Measurements from ENCODE around the gene IFNL3.
A peak's percentile ranks its signal among the peaks of the same experiment; 100 is the strongest.
"Not testable (repeated sequence)": the region's sequence is repeated elsewhere in the genome, so short reads cannot be mapped to it uniquely, and the experiment has no call there.

Gene IFNL3

GRCh38 chr19:39218230-39219007, 26.4 kb downstream of the IFNL3 start:
- H3K27ac ChIP-seq: no peak overlapping the region
- TF ChIP-seq CTCF (IDR thresholded peaks at IDR 0.05): no peak
- no peak for TF ChIP-seq ZFX (IDR thresholded peaks at IDR 0.05; ENCODE audit: borderline replicate concordance)

- H3K27ac ChIP-seq: no peak overlapping the region
- TF ChIP-seq ZFX (IDR thresholded peaks at IDR 0.05; ENCODE audit: borderline replicate concordance) (no peak), CTCF (IDR thresholded peaks at IDR 0.05) (no peak)
Measured at GRCh38 chr19:39217094-39217493, 27.7 kb downstream of the IFNL3 start.

- not testable (repeated sequence) for H3K27ac ChIP-seq
Measured at GRCh38 chr19:39215323-39215722, 29.5 kb downstream of the IFNL3 start.

- no peak overlapping the region for H3K27ac ChIP-seq
- peak; percentile 37 for TF ChIP-seq CTCF (IDR thresholded peaks at IDR 0.05)
- TF ChIP-seq ZFX (IDR thresholded peaks at IDR 0.05; ENCODE audit: borderline replicate concordance): no peak
Measured at GRCh38 chr19:39212375-39212742, 32.4 kb downstream of the IFNL3 start.

GRCh38 chr19:39211731-39212374, 33.0 kb downstream of the IFNL3 start:
- TF ChIP-seq CTCF (IDR thresholded peaks at IDR 0.05) (no peak), ZFX (IDR thresholded peaks at IDR 0.05; ENCODE audit: borderline replicate concordance) (no peak)
- no peak overlapping the region for H3K27ac ChIP-seq

GRCh38 chr19:39209196-39209595, 35.6 kb downstream of the IFNL3 start:
- TF ChIP-seq CTCF (IDR thresholded peaks at IDR 0.05): no peak
- no peak for TF ChIP-seq ZFX (IDR thresholded peaks at IDR 0.05; ENCODE audit: borderline replicate concordance)
- H3K27ac ChIP-seq: no peak overlapping the region

- no peak overlapping the region for H3K27ac ChIP-seq
- no peak for TF ChIP-seq ZFX (IDR thresholded peaks at IDR 0.05; ENCODE audit: borderline replicate concordance)
- no peak for TF ChIP-seq CTCF (IDR thresholded peaks at IDR 0.05)
Measured at GRCh38 chr19:39208175-39208795, 36.5 kb downstream of the IFNL3 start.

Measured in 22Rv1 (cell line).